Sigmoid colon (tissue), 3 donors: ENCODE data around the gene KLHL29.

Experiments
- POLR2A ChIP-seq, 2 donors: fragments of 450-650 bp; IDR thresholded peaks; one replicate each; pipeline ENCODE4 v1.6.1; 2016; ENCODE audit warnings: antibody characterized with exemption in 2 of 2, mild to moderate bottlenecking in 2 of 2, moderate library complexity in 2 of 2
- TF ChIP-seq, protein P1 (sequence below), 4 experiments: fragments of 450-650 bp in 3 of 4; fragments of 200-600 bp in 1 of 4; IDR thresholded peaks; one replicate each; pipeline ENCODE4 v1.5.1; 2016 to 2019; ENCODE audit warnings: antibody characterized with exemption in 4 of 4, mild to moderate bottlenecking in 3 of 4, moderate library complexity in 2 of 4

DNA sequence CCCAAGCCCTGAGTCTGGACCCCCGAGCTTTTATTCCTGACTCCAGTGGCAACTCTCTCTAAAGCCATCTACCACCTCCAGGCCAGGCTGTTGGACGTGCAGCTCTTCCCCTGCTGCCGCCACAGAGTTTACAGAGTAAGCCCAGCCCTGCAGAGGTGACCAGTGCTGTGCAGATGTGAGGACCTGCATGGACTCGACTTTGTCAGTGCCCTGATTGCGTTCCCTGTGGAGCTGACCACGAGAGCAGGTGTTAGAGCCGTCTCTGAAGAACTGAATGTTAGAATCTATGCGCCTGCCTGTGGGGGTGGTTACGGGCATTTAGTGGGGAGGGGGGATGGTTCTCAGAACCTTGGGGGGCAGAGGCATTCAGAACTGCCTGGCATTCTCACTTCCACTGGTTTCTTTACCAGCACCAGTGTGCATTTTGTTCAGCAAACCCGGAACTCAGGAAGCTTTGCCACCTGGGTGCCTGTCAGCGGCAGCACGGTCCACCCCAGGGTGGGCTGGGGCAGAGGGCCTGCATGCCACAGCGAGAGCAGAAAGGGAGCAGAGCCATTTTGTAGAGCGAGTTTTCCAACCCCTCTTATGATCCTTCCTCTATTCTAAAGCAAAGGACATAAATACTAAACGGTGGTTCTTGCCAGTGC, 137.9 kb downstream of the KLHL29 start:
- TF ChIP-seq, protein P1, sequence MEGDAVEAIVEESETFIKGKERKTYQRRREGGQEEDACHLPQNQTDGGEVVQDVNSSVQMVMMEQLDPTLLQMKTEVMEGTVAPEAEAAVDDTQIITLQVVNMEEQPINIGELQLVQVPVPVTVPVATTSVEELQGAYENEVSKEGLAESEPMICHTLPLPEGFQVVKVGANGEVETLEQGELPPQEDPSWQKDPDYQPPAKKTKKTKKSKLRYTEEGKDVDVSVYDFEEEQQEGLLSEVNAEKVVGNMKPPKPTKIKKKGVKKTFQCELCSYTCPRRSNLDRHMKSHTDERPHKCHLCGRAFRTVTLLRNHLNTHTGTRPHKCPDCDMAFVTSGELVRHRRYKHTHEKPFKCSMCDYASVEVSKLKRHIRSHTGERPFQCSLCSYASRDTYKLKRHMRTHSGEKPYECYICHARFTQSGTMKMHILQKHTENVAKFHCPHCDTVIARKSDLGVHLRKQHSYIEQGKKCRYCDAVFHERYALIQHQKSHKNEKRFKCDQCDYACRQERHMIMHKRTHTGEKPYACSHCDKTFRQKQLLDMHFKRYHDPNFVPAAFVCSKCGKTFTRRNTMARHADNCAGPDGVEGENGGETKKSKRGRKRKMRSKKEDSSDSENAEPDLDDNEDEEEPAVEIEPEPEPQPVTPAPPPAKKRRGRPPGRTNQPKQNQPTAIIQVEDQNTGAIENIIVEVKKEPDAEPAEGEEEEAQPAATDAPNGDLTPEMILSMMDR (IDR thresholded peaks at IDR 0.05): no peak
- TF ChIP-seq POLR2A (IDR thresholded peaks at IDR 0.05): no peak
